ENCODE results near the gene CDH10.

CDH10 gene

DNA sequence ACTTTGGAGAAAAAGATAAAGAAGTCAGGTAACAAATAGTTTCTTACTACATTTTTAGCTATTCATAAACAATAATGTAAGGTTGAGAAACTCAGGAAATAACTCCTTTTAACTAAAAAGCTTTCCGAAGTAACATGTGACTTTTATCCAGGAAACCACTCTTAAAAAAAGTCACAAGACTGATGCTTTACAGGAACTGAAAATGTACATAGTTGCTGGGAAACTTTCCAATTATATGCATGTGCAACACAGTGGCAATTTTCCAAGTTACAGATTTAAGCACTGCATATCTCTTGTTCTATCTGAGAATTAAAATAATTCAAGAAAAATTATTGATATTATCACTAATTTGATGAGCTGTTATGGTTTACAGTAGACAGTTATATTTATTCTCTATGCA lies 105.2 kb downstream of the CDH10 start:
- H3K27me3 ChIP-seq (ENCODE audit: insufficient read depth, low read length) = no peaks in the 10 kb centered on the region

DNA sequence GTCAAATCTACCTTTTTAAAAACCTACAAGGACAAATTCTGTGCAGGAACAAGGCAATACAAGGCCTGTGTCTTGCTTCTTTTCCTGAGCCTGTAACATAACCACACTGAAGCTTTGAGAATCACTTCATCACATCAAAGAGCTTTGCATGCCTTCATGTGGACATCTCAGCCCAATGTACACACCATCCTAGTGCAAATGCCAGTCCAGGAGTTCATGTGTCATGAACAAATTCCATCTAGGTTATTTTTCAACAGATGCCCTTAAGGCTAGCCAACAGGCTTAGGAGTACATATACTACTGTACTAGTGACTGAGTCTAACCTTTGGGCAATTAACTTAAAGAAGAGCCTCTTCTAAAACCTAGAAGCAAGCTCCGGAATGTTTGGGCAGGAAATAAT lies 106.4 kb downstream of the CDH10 start:
- no peak overlapping the region for H3K27ac ChIP-seq (ENCODE audit: low read depth, low read length)
- no peaks in the 10 kb centered on the region for H3K79me2 ChIP-seq (ENCODE audit: control insufficient read depth, insufficient read depth, low read length, unreplicated experiment)
- H3K27me3 ChIP-seq (ENCODE audit: insufficient read depth, low read length) = no peaks in the 10 kb centered on the region
- H3K36me3 ChIP-seq (ENCODE audit: insufficient read depth, low read length) = no peaks in the 10 kb centered on the region
- no peaks in the 10 kb centered on the region for H3K4me1 ChIP-seq (ENCODE audit: control insufficient read depth, insufficient read depth, low read length, unreplicated experiment)
- H2AFZ ChIP-seq (ENCODE audit: low read length, unreplicated experiment) = no peak overlapping the region
- no peak overlapping the region for H3K4me3 ChIP-seq (ENCODE audit: low read depth, low read length)

More for the DNA sequence above, 105.2 kb downstream of the CDH10 start:
- Histone ChIP-seq H3K36me3 (ENCODE audit: insufficient read depth, low read length) (no peaks in the 10 kb centered on the region), H3K79me2 (ENCODE audit: control insufficient read depth, insufficient read depth, low read length, unreplicated experiment) (no peaks in the 10 kb centered on the region), H2AFZ (ENCODE audit: low read length, unreplicated experiment) (no peak overlapping the region), H3K27ac (ENCODE audit: low read depth, low read length) (no peak overlapping the region), H3K4me3 (ENCODE audit: low read depth, low read length) (no peak overlapping the region), H3K4me1 (ENCODE audit: control insufficient read depth, insufficient read depth, low read length, unreplicated experiment) (no peaks in the 10 kb centered on the region)

- Histone ChIP-seq H2AFZ (ENCODE audit: low read length, unreplicated experiment) (no peak overlapping the region), H3K79me2 (ENCODE audit: control insufficient read depth, insufficient read depth, low read length, unreplicated experiment) (no peaks in the 10 kb centered on the region), H3K4me1 (ENCODE audit: control insufficient read depth, insufficient read depth, low read length, unreplicated experiment) (no peaks in the 10 kb centered on the region), H3K4me3 (ENCODE audit: low read depth, low read length) (no peak overlapping the region), H3K27ac (ENCODE audit: low read depth, low read length) (no peak overlapping the region), H3K36me3 (ENCODE audit: insufficient read depth, low read length) (no peaks in the 10 kb centered on the region), H3K27me3 (ENCODE audit: insufficient read depth, low read length) (no peaks in the 10 kb centered on the region)
Measured at GRCh38 chr5:24535646-24536045, 109.1 kb downstream of the CDH10 start.

GRCh38 chr5:24530906-24531305 lies 113.9 kb downstream of the CDH10 start:
- no peaks in the 10 kb centered on the region for H3K4me1 ChIP-seq (ENCODE audit: control insufficient read depth, insufficient read depth, low read length, unreplicated experiment)
- no peak overlapping the region for H2AFZ ChIP-seq (ENCODE audit: low read length, unreplicated experiment)
- H3K4me3 ChIP-seq (ENCODE audit: low read depth, low read length) = no peak overlapping the region
- no peaks in the 10 kb centered on the region for H3K36me3 ChIP-seq (ENCODE audit: insufficient read depth, low read length)
- H3K79me2 ChIP-seq (ENCODE audit: control insufficient read depth, insufficient read depth, low read length, unreplicated experiment) = no peaks in the 10 kb centered on the region
- no peaks in the 10 kb centered on the region for H3K27me3 ChIP-seq (ENCODE audit: insufficient read depth, low read length)
- H3K27ac ChIP-seq (ENCODE audit: low read depth, low read length) = no peak overlapping the region

- Histone ChIP-seq H3K36me3 (ENCODE audit: insufficient read depth, low read length) (no peaks in the 10 kb centered on the region), H3K27me3 (ENCODE audit: insufficient read depth, low read length) (no peaks in the 10 kb centered on the region), H3K4me3 (ENCODE audit: low read depth, low read length) (no peak overlapping the region), H2AFZ (ENCODE audit: low read length, unreplicated experiment) (no peak overlapping the region), H3K27ac (ENCODE audit: low read depth, low read length) (no peak overlapping the region), H3K4me1 (ENCODE audit: control insufficient read depth, insufficient read depth, low read length, unreplicated experiment) (no peaks in the 10 kb centered on the region), H3K79me2 (ENCODE audit: control insufficient read depth, insufficient read depth, low read length, unreplicated experiment) (no peaks in the 10 kb centered on the region)
Measured at GRCh38 chr5:24525414-24525813, 119.4 kb downstream of the CDH10 start.

DNA sequence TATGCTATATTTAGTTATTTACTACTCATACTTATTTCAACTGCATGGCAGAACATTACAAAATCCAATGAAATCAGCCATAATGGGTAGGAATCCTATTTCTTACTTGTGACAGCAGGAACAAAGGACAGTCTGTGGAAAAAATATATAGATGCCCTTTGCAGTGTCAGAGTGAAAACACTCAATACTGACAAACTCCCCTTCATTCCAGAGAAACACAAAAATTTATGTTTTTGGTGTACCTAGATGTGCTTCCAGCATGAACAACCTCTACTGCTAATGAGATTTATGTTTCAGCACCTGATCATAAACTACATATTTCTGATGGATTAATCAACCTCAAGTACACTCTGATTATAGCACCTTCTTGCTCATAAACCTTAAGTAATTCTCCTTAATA lies 132.4 kb downstream of the CDH10 start:
- Histone ChIP-seq H3K4me1 (ENCODE audit: control insufficient read depth, insufficient read depth, low read length, unreplicated experiment) (no peaks in the 10 kb centered on the region), H3K27ac (ENCODE audit: low read depth, low read length) (no peak overlapping the region), H3K4me3 (ENCODE audit: low read depth, low read length) (no peak overlapping the region), H3K27me3 (ENCODE audit: insufficient read depth, low read length) (no peaks in the 10 kb centered on the region), H2AFZ (ENCODE audit: low read length, unreplicated experiment) (no peak overlapping the region), H3K79me2 (ENCODE audit: control insufficient read depth, insufficient read depth, low read length, unreplicated experiment) (no peaks in the 10 kb centered on the region), H3K36me3 (ENCODE audit: insufficient read depth, low read length) (no peaks in the 10 kb centered on the region)

GRCh38 chr5:24510523-24510988 lies 134.2 kb downstream of the CDH10 start:
- no peak overlapping the region for H2AFZ ChIP-seq (ENCODE audit: low read length, unreplicated experiment)

DNA sequence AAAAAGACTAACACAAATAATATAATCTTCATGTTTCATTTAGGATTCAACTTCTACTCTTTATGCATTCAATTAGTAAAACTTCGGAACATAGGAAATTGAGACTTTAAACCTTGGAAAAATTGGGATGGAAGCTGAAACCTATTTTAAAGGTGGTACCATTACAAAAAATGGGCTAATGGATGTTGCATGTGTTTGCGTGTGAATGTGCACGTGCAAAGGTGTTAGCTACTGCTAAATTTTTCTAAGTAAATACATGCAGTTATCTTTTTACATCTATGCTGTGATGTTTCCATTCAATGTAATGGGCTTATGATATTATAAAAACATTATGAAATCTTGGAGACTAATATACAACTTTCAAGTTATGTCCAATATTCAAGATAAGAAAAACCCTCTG lies 134.8 kb downstream of the CDH10 start:
- Histone ChIP-seq H3K27ac (ENCODE audit: low read depth, low read length) (no peak overlapping the region), H2AFZ (ENCODE audit: low read length, unreplicated experiment) (no peak overlapping the region), H3K4me1 (ENCODE audit: control insufficient read depth, insufficient read depth, low read length, unreplicated experiment) (no peaks in the 10 kb centered on the region), H3K36me3 (ENCODE audit: insufficient read depth, low read length) (no peaks in the 10 kb centered on the region), H3K4me3 (ENCODE audit: low read depth, low read length) (no peak overlapping the region), H3K27me3 (ENCODE audit: insufficient read depth, low read length) (no peaks in the 10 kb centered on the region), H3K79me2 (ENCODE audit: control insufficient read depth, insufficient read depth, low read length, unreplicated experiment) (no peaks in the 10 kb centered on the region)

More at GRCh38 chr5:24510523-24510988, 134.2 kb downstream of the CDH10 start:
- Histone ChIP-seq H3K27me3 (ENCODE audit: insufficient read depth, low read length) (no peaks in the 10 kb centered on the region), H3K4me1 (ENCODE audit: control insufficient read depth, insufficient read depth, low read length, unreplicated experiment) (no peaks in the 10 kb centered on the region), H3K79me2 (ENCODE audit: control insufficient read depth, insufficient read depth, low read length, unreplicated experiment) (no peaks in the 10 kb centered on the region), H3K4me3 (ENCODE audit: low read depth, low read length) (no peak overlapping the region), H3K27ac (ENCODE audit: low read depth, low read length) (no peak overlapping the region), H3K36me3 (ENCODE audit: insufficient read depth, low read length) (no peaks in the 10 kb centered on the region)

- Histone ChIP-seq H2AFZ (ENCODE audit: low read length, unreplicated experiment) (no peak overlapping the region), H3K4me3 (ENCODE audit: low read depth, low read length) (no peak overlapping the region), H3K4me1 (ENCODE audit: control insufficient read depth, insufficient read depth, low read length, unreplicated experiment) (no peaks in the 10 kb centered on the region), H3K27me3 (ENCODE audit: insufficient read depth, low read length) (no peaks in the 10 kb centered on the region), H3K79me2 (ENCODE audit: control insufficient read depth, insufficient read depth, low read length, unreplicated experiment) (no peaks in the 10 kb centered on the region), H3K36me3 (ENCODE audit: insufficient read depth, low read length) (no peaks in the 10 kb centered on the region), H3K27ac (ENCODE audit: low read depth, low read length) (no peak overlapping the region)
Measured at GRCh38 chr5:24505258-24505657, 139.5 kb downstream of the CDH10 start.

GRCh38 chr5:24497591-24498157 lies 147.1 kb downstream of the CDH10 start:
- no peaks in the 10 kb centered on the region for H3K36me3 ChIP-seq (ENCODE audit: insufficient read depth, low read length)
- H3K79me2 ChIP-seq (ENCODE audit: control insufficient read depth, insufficient read depth, low read length, unreplicated experiment) = no peaks in the 10 kb centered on the region
- H3K27me3 ChIP-seq (ENCODE audit: insufficient read depth, low read length) = 0 out of 2 replicates have a peak, but pooled peaks cover 4% of the 10 kb centered on the region
- no peak overlapping the region for H2AFZ ChIP-seq (ENCODE audit: low read length, unreplicated experiment)
- no peaks in the 10 kb centered on the region for H3K4me1 ChIP-seq (ENCODE audit: control insufficient read depth, insufficient read depth, low read length, unreplicated experiment)
- no peak overlapping the region for H3K4me3 ChIP-seq (ENCODE audit: low read depth, low read length)
- no peak overlapping the region for H3K27ac ChIP-seq (ENCODE audit: low read depth, low read length)

- Histone ChIP-seq H3K27me3 (ENCODE audit: insufficient read depth, low read length) (0 out of 2 replicates have a peak, but pooled peaks cover 4% of the 10 kb centered on the region), H3K36me3 (ENCODE audit: insufficient read depth, low read length) (no peaks in the 10 kb centered on the region), H3K4me1 (ENCODE audit: control insufficient read depth, insufficient read depth, low read length, unreplicated experiment) (no peaks in the 10 kb centered on the region), H3K4me3 (ENCODE audit: low read depth, low read length) (no peak overlapping the region), H2AFZ (ENCODE audit: low read length, unreplicated experiment) (no peak overlapping the region), H3K79me2 (ENCODE audit: control insufficient read depth, insufficient read depth, low read length, unreplicated experiment) (no peaks in the 10 kb centered on the region), H3K27ac (ENCODE audit: low read depth, low read length) (no peak overlapping the region)
Measured at GRCh38 chr5:24497145-24497544, 147.6 kb downstream of the CDH10 start.

Data from ACC112 (cell line).